HepG2 (cell line): ENCODE measurements around the gene MEIOB. TPM values are rescaled to one million over a fixed set of nuclear protein-coding genes. Genes with fewer than 3 reads are reported as not detected.

Experiments
- FIP1L1 ChIP-seq: fragments of 200-400 bp; formaldehyde crosslinking; IDR thresholded peaks from 2 replicates; pipeline ENCODE4 v1.6.1; 2018; ENCODE audit warnings: low read depth, mild to moderate bottlenecking, low read length, moderate library complexity, borderline replicate concordance; ENCODE audit not compliant: insufficient read depth
- FOXJ3 ChIP-seq: sonication (generic); formaldehyde crosslinking; IDR thresholded peaks from 2 replicates; pipeline ENCODE4 v1.4.0; 2020; ENCODE audit warnings: missing genetic modification reagents, mild to moderate bottlenecking, borderline replicate concordance
- JUND ChIP-seq: sonication (generic); formaldehyde crosslinking; IDR thresholded peaks from 2 replicates; pipeline ENCODE4 v1.8.0; 2022; ENCODE audit warnings: mild to moderate bottlenecking, missing genetic modification reagents
- NFKB2 ChIP-seq: sonication (generic); formaldehyde crosslinking; IDR thresholded peaks from 2 replicates; pipeline ENCODE4 v1.4.0; 2020; ENCODE audit warnings: missing genetic modification reagents, borderline replicate concordance
- NFKBIZ ChIP-seq: IDR thresholded peaks from 2 replicates; pipeline ENCODE4 v1.6.1; 2018; ENCODE audit warnings: missing genetic modification reagents, missing compliant biosample characterization
- REL ChIP-seq: sonication (generic); formaldehyde crosslinking; conservative IDR thresholded peaks from 2 replicates; pipeline ENCODE4 v1.8.0; 2022; ENCODE audit warnings: mild to moderate bottlenecking, missing genetic modification reagents, moderate library complexity
- SMYD3 ChIP-seq: sonication (generic); formaldehyde crosslinking; IDR thresholded peaks from 2 replicates; pipeline ENCODE4 v1.8.1; 2023; ENCODE audit warnings: mild to moderate bottlenecking, missing genetic modification reagents
- ZBTB20 ChIP-seq: sonication (generic); formaldehyde crosslinking; IDR thresholded peaks from 2 replicates; pipeline ENCODE4 v1.8.1; 2023; ENCODE audit warnings: missing genetic modification reagents, low read depth, mild to moderate bottlenecking, borderline replicate concordance
- ZFP36L1 ChIP-seq: sonication (generic); formaldehyde crosslinking; IDR thresholded peaks from 2 replicates; pipeline ENCODE4 v1.8.0; 2022; ENCODE audit warnings: mild to moderate bottlenecking, missing genetic modification reagents, moderate library complexity
- ZFP41 ChIP-seq: sonication (generic); formaldehyde crosslinking; IDR thresholded peaks from 2 replicates; pipeline ENCODE4 v1.4.0; 2020; ENCODE audit warnings: mild to moderate bottlenecking, missing genetic modification reagents, borderline replicate concordance
- ZNF468 ChIP-seq: sonication (generic); formaldehyde crosslinking; IDR thresholded peaks from 2 replicates; pipeline ENCODE4 v1.8.0; 2022; ENCODE audit warnings: mild to moderate bottlenecking, moderate library complexity, missing genetic modification reagents
- polyA plus RNA-seq, 8 experiments: library from polyadenylated mRNA; depleted of rRNA in 3 of 8; stranded (reverse) in 7 of 8; unstranded in 1 of 8; fragments of >200 nt; fragmentation: Illumina TruSeq in 4 of 8; extraction: Trizol in 4 of 8; gene quantifications; 2 replicates each; pipeline versions ENCODE4 v1.2.1 to v1.2.3, GENCODE V29; 2011 to 2016; ENCODE audit warnings: low read depth in 4 of 8, missing spikeins in 1 of 8, mixed read lengths in 1 of 8; ENCODE audit not compliant: insufficient read depth in 1 of 8
- total RNA-seq, 5 experiments: library from RNA; depleted of rRNA; stranded (reverse); fragments of >200 nt; fragmentation: Illumina TruSeq; extraction: Trizol; gene quantifications; 2 replicates each; pipeline ENCODE4 v1.2.3, GENCODE V29; 2016; ENCODE audit warnings: low read depth in 1 of 5
- TF ChIP-seq, protein P1 (sequence below): IDR thresholded peaks from 2 replicates; pipeline ENCODE4 v1.4.0; 2020; ENCODE audit warnings: mild to moderate bottlenecking, missing genetic modification reagents
- TF ChIP-seq, protein P2 (sequence below): sonication (generic); formaldehyde crosslinking; IDR thresholded peaks from 2 replicates; pipeline ENCODE4 v1.5.0; 2020; ENCODE audit warnings: mild to moderate bottlenecking, missing genetic modification reagents, moderate library complexity
- TF ChIP-seq, protein P3 (sequence below): sonication (generic); formaldehyde crosslinking; IDR thresholded peaks from 2 replicates; pipeline ENCODE4 v1.9.0; 2021; ENCODE audit warnings: missing genetic modification reagents, borderline replicate concordance
- TF ChIP-seq, protein P4 (sequence below): sonication (generic); formaldehyde crosslinking; IDR thresholded peaks from 2 replicates; pipeline ENCODE4 v1.4.0; 2020; ENCODE audit warnings: missing genetic modification reagents
- TF ChIP-seq, protein P5 (sequence below): sonication (generic); formaldehyde crosslinking; IDR thresholded peaks from 2 replicates; pipeline ENCODE4 v1.9.0; 2021; ENCODE audit warnings: missing genetic modification reagents, mild to moderate bottlenecking, borderline replicate concordance

The MEIOB gene
- total and polyA plus RNA-seq, 2 of the 13 experiments (the other 11 are each of a cell fraction or from before 2014, with no cell fraction given) = 0.17 TPM; not detected in 1

DNA sequence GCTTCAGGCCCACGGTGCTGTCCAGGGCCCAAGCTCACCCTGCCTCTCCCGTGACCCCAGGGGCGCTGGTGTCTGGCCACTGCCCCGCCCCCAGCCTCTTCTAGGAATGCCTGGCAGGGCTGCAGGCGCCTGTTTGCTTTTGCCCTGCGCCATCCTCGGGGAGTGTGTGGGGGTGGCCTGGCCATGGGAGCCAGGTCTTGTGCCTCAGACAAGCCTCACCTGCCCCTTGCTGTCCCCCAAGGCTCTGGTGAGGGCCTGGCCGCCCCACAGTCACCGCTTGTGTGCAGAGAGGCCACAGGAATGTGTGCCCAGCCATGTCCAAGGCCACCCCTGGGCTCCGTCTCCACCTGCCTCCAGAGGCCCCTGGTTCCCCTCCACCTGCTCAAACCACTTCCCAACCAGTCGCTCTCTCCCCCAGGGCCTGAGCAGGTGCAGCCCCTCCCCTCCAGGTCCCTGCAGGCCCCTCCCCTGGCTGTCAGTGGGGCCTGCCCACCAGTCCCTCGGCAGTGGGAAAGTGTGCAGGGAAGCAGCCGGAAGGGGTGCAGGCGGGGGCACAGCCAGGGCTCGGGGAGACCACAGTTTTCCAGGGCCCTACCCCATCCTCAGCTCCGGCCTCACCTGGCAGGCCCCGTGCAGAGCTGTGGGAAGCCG lies 77.6 kb downstream of the MEIOB start (continued):
- TF ChIP-seq, protein P1, sequence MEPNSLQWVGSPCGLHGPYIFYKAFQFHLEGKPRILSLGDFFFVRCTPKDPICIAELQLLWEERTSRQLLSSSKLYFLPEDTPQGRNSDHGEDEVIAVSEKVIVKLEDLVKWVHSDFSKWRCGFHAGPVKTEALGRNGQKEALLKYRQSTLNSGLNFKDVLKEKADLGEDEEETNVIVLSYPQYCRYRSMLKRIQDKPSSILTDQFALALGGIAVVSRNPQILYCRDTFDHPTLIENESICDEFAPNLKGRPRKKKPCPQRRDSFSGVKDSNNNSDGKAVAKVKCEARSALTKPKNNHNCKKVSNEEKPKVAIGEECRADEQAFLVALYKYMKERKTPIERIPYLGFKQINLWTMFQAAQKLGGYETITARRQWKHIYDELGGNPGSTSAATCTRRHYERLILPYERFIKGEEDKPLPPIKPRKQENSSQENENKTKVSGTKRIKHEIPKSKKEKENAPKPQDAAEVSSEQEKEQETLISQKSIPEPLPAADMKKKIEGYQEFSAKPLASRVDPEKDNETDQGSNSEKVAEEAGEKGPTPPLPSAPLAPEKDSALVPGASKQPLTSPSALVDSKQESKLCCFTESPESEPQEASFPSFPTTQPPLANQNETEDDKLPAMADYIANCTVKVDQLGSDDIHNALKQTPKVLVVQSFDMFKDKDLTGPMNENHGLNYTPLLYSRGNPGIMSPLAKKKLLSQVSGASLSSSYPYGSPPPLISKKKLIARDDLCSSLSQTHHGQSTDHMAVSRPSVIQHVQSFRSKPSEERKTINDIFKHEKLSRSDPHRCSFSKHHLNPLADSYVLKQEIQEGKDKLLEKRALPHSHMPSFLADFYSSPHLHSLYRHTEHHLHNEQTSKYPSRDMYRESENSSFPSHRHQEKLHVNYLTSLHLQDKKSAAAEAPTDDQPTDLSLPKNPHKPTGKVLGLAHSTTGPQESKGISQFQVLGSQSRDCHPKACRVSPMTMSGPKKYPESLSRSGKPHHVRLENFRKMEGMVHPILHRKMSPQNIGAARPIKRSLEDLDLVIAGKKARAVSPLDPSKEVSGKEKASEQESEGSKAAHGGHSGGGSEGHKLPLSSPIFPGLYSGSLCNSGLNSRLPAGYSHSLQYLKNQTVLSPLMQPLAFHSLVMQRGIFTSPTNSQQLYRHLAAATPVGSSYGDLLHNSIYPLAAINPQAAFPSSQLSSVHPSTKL (CRISPR knock-in tag) = peak; percentile 54
- no peak for TF ChIP-seq SMYD3
- TF ChIP-seq ZFP41 (CRISPR knock-in tag) = no peak
- TF ChIP-seq REL = no peak
- no peak for TF ChIP-seq ZNF468
- TF ChIP-seq, protein P2, sequence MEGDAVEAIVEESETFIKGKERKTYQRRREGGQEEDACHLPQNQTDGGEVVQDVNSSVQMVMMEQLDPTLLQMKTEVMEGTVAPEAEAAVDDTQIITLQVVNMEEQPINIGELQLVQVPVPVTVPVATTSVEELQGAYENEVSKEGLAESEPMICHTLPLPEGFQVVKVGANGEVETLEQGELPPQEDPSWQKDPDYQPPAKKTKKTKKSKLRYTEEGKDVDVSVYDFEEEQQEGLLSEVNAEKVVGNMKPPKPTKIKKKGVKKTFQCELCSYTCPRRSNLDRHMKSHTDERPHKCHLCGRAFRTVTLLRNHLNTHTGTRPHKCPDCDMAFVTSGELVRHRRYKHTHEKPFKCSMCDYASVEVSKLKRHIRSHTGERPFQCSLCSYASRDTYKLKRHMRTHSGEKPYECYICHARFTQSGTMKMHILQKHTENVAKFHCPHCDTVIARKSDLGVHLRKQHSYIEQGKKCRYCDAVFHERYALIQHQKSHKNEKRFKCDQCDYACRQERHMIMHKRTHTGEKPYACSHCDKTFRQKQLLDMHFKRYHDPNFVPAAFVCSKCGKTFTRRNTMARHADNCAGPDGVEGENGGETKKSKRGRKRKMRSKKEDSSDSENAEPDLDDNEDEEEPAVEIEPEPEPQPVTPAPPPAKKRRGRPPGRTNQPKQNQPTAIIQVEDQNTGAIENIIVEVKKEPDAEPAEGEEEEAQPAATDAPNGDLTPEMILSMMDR = 0 out of 2 replicates have a peak, but pooled peaks have one; percentile 26
- no peak for TF ChIP-seq FOXJ3
- TF ChIP-seq, protein P3, sequence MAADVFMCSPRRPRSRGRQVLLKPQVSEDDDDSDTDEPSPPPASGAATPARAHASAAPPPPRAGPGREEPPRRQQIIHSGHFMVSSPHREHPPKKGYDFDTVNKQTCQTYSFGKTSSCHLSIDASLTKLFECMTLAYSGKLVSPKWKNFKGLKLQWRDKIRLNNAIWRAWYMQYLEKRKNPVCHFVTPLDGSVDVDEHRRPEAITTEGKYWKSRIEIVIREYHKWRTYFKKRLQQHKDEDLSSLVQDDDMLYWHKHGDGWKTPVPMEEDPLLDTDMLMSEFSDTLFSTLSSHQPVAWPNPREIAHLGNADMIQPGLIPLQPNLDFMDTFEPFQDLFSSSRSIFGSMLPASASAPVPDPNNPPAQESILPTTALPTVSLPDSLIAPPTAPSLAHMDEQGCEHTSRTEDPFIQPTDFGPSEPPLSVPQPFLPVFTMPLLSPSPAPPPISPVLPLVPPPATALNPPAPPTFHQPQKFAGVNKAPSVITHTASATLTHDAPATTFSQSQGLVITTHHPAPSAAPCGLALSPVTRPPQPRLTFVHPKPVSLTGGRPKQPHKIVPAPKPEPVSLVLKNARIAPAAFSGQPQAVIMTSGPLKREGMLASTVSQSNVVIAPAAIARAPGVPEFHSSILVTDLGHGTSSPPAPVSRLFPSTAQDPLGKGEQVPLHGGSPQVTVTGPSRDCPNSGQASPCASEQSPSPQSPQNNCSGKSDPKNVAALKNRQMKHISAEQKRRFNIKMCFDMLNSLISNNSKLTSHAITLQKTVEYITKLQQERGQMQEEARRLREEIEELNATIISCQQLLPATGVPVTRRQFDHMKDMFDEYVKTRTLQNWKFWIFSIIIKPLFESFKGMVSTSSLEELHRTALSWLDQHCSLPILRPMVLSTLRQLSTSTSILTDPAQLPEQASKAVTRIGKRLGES = no peak
- TF ChIP-seq FIP1L1 = no peak
- TF ChIP-seq ZFP36L1 = no peak
- TF ChIP-seq JUND = no peak
- no peak for TF ChIP-seq NFKBIZ (CRISPR knock-in tag)
- TF ChIP-seq ZBTB20 = no peak
- TF ChIP-seq, protein P4, sequence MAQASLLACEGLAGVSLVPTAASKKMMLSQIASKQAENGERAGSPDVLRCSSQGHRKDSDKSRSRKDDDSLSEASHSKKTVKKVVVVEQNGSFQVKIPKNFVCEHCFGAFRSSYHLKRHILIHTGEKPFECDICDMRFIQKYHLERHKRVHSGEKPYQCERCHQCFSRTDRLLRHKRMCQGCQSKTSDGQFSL (CRISPR knock-in tag) = 0 out of 2 replicates have a peak, but pooled peaks have one; percentile 57
- TF ChIP-seq NFKB2 = peak; percentile 60; the same call in 1 of the 2 replicates
- TF ChIP-seq, protein P5, sequence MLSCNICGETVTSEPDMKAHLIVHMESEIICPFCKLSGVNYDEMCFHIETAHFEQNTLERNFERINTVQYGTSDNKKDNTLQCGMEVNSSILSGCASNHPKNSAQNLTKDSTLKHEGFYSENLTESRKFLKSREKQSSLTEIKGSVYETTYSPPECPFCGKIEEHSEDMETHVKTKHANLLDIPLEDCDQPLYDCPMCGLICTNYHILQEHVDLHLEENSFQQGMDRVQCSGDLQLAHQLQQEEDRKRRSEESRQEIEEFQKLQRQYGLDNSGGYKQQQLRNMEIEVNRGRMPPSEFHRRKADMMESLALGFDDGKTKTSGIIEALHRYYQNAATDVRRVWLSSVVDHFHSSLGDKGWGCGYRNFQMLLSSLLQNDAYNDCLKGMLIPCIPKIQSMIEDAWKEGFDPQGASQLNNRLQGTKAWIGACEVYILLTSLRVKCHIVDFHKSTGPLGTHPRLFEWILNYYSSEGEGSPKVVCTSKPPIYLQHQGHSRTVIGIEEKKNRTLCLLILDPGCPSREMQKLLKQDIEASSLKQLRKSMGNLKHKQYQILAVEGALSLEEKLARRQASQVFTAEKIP = no peak
